ENCODE data around the gene CEND1. TPM values are rescaled to one million over a fixed set of nuclear protein-coding genes. Genes with fewer than 3 reads are reported as not detected.

CEND1 gene
- total RNA-seq, 2 experiments from 2014 or later: 0.68 to 1.1 TPM

DNA sequence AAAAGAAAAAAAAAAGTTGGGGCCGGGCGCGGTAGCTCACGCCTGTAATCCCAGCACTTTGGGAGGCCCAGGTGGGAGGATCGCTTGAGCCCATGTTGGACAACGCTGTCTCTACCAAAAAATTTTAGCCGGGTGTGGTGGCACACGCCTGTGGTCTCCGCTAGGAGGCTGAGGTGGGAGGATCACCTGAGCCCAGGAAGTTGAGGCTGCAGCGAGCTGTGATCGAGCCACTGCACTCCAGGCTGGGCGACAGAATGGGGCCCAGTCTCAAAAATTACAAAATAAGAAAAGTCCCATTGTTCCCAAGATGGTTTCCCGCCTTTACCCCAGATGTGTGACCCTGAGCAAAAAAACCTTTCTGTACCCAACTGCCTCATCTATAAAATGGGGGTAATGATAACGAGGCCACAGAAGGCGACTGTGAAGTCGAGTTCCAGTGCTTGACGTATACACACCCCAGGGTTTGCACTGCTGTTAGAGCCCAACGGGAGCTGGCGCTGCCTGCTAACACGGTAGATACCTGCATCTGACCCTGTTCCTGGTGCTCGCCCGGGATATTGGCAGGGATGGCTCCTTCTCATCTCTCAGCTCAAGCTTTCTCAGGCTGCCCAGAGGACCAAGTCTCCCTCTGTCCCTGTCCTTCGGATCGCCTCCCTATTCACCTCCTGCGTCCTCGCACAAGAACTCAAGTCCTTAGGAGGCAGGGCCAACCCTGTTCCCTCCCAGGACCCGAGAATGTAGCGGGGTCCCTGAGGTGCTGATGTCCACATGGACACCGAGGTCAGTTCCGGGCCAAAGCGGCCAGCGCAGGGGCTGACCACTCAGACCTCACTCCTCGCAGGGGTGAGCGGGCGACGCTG is 18.8 kb upstream of the CEND1 start:
- peaks cover 35% of the 10 kb centered on the region for H3K4me1 Mint-ChIP-seq (ENCODE audit: low read depth)
- H3K4me3 Mint-ChIP-seq: peak overlapping the region; percentile 92
- no peaks in the 10 kb centered on the region for H3K27me3 Mint-ChIP-seq
- no peaks in the 10 kb centered on the region for H3K9me3 Mint-ChIP-seq
- DNase-seq: peak; percentile 80
- H3K36me3 Mint-ChIP-seq: peaks cover 32% of the 10 kb centered on the region
- intact Hi-C loops (cut with micrococcal nuclease): loop anchor here (1.0 kb wide), 2 partner anchors 11 to 12 kb away; no protein-coding TSS in a partner anchor
- CTCF ChIA-PET: interaction anchor here (0.6 to 1.5 kb wide), 6 partner anchors 10 to 52 kb away, joined by 3 to 7 read pairs (median 4); partner anchors contain the start of gene PNPLA2
- H3K27ac Mint-ChIP-seq: peak overlapping the region; percentile 99
- POLR2A ChIA-PET: interaction anchor here (0.9 to 2.2 kb wide), 8 partner anchors 8 to 233 kb away, joined by 3 to 14 read pairs (median 4); partner anchors contain the start of genes CEND1, PHRF1, PNPLA2 and POLR2L

DNA sequence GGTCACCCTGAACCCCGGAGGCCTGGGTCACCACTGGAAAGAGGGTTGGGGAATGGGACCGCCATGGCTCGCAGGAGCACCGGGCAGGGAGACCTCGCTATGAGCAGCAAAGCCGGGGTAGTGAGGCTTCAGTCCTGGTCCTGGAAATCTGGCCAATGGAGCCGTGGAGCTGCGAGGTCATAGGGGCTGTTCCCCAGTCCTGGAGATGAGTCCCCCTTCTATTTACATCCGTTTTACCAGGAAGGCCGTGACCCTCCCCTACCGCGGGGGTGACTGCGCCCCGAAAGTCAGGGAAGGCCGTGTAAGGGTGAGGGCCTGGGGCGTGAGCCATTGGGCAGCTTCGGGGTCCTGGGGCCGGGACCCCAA is 14.7 kb upstream of the CEND1 start:
- no peak for DNase-seq
- Mint-ChIP-seq H3K4me1 (ENCODE audit: low read depth) (peaks cover 17% of the 10 kb centered on the region), H3K27me3 (no peaks in the 10 kb centered on the region), H3K27ac (peak overlapping the region; percentile 74), H3K9me3 (no peaks in the 10 kb centered on the region), H3K36me3 (peaks cover 9% of the 10 kb centered on the region), H3K4me3 (peak overlapping the region; percentile 82)
- intact Hi-C loops (cut with micrococcal nuclease): no loop called here
- ChIA-PET CTCF (interaction anchor here (1.0 to 1.1 kb wide), 2 partner anchors 9 to 15 kb away, joined by 4 to 6 read pairs; no protein-coding TSS in a partner anchor), POLR2A (interaction anchor here (1.5 kb wide), 1 partner anchor 15 kb away, joined by 5 read pairs; the partner anchor contains the start of gene CEND1)

DNA sequence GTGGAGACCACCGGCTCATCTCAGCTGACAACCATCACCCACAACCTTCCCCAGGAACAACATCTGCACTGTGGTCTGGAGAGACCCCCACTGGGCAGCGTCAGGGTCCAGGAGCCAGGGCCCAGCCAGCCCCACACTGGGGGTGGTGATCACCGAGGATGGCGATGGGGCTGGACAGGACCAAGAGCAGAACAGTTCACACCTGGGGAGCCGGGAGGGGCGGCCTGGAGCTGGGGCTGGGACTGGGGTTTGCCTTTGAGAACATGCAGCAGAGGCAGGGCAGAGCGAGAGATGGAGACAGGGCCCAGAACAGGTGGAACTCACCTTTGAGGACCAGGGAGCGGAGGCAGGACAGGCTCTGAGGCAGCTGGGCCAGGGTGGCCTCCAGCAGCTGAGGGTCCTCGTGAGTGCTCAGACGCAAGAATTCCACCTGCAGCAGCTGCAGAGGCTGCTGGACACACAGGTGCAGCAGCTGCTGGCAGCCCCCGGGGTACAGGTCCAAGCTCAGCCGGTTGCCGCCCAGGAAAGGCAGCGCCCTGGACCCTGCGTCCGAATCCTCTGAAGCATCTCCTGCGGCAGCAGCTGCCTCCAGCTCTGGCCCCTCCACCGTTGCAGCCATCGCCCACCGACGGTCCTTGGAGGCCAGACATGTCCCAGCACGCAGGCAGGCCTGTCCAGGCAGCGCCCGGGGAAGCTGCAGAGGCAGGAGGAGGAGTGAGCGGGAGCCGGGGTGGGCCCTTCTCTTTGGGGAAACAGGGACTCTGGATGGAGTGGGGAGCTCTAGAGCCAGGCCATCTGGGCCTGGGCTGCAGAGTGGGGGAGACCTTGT is 14.1 kb upstream of the CEND1 start:
- no peak for DNase-seq
- peaks cover 9% of the 10 kb centered on the region for H3K36me3 Mint-ChIP-seq
- H3K9me3 Mint-ChIP-seq: no peaks in the 10 kb centered on the region
- peak overlapping the region; percentile 74 for H3K27ac Mint-ChIP-seq
- no peaks in the 10 kb centered on the region for H3K27me3 Mint-ChIP-seq
- POLR2A ChIA-PET: interaction anchor here (0.5 to 1.5 kb wide), 2 partner anchors 14 to 127 kb away, joined by 3 to 5 read pairs; partner anchors contain the start of gene CEND1
- CTCF ChIA-PET: interaction anchor here (1.0 to 1.1 kb wide), 2 partner anchors 8 to 15 kb away, joined by 4 to 6 read pairs; no protein-coding TSS in a partner anchor
- peaks cover 17% of the 10 kb centered on the region for H3K4me1 Mint-ChIP-seq (ENCODE audit: low read depth)
- peak overlapping the region; percentile 82 for H3K4me3 Mint-ChIP-seq
- intact Hi-C loops (cut with micrococcal nuclease): no loop called here

DNA sequence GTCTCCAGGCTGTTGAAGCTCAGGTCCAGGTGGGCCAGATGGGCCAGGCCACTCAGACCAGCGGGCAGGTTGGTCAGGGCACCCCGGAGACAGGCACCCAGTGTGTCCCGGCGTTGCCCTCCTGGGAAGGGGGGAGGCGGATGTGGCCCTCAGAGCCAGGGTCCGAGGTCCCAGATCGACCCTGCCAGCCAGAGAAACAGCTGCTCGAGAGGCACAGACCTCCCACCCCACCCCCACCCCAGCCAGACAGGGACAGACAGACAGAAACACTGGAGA is 13.5 kb upstream of the CEND1 start:
- POLR2A ChIA-PET: interaction anchor here (0.6 to 1.5 kb wide), 2 partner anchors 14 to 55 kb away, joined by 3 to 5 read pairs; partner anchors contain the start of gene CEND1
- no peaks in the 10 kb centered on the region for H3K27me3 Mint-ChIP-seq
- no peaks in the 10 kb centered on the region for H3K9me3 Mint-ChIP-seq
- H3K36me3 Mint-ChIP-seq: peaks cover 9% of the 10 kb centered on the region
- intact Hi-C loops (cut with micrococcal nuclease): no loop called here
- peaks cover 17% of the 10 kb centered on the region for H3K4me1 Mint-ChIP-seq (ENCODE audit: low read depth)
- DNase-seq: no peak
- peak overlapping the region; percentile 82 for H3K4me3 Mint-ChIP-seq
- H3K27ac Mint-ChIP-seq: no peak overlapping the region
- CTCF ChIA-PET: no interaction called here

DNA sequence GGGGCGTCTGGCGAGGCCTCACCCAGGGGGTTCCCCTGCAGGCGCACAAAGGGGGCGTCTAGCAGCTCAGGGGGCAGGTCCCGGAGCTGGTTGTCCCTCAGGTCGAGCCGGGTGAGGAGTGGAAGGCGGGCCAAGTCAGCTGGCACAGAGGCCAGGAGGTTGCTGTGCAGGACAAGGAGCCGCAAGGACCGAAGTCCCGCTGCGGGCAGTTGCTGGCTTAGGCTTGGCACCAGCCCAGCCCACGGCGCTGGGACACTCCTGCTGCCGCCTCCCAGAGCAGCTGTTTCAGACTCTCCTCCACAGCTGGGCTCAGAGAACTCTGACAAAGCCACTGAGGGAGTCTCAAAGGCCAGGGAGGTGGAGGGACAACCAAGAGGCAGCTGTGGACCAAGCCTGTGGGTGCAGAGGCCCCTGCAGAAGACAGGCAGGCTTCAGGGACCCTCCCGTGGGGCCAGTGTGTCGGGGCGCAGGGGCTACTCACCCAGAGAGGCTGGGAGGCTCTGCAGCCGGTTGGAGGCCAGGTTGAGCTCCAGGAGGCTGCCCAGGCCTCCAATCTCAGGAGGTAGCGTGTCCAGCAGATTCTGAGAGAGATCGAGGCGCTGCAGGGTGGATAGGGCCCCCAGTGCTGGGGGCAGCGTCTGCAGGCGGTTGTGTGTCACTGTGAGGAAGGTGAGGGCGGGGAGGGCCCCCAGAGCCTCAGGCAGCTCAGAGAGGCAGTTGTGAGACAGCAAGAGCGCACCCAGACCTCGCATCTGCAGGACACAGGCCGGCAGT is 13.0 kb upstream of the CEND1 start:
- ChIA-PET CTCF (no interaction called here), POLR2A (interaction anchor here (0.6 to 1.1 kb wide), 3 partner anchors 10 to 55 kb away, joined by 3 read pairs; no protein-coding TSS in a partner anchor)
- peaks cover 8% of the 10 kb centered on the region for H3K36me3 Mint-ChIP-seq
- H3K27me3 Mint-ChIP-seq: no peaks in the 10 kb centered on the region
- intact Hi-C loops (cut with micrococcal nuclease): no loop called here
- no peaks in the 10 kb centered on the region for H3K9me3 Mint-ChIP-seq
- peak overlapping the region; percentile 23 for H3K4me3 Mint-ChIP-seq
- DNase-seq: no peak
- peaks cover 15% of the 10 kb centered on the region for H3K4me1 Mint-ChIP-seq (ENCODE audit: low read depth)
- no peak overlapping the region for H3K27ac Mint-ChIP-seq

DNA sequence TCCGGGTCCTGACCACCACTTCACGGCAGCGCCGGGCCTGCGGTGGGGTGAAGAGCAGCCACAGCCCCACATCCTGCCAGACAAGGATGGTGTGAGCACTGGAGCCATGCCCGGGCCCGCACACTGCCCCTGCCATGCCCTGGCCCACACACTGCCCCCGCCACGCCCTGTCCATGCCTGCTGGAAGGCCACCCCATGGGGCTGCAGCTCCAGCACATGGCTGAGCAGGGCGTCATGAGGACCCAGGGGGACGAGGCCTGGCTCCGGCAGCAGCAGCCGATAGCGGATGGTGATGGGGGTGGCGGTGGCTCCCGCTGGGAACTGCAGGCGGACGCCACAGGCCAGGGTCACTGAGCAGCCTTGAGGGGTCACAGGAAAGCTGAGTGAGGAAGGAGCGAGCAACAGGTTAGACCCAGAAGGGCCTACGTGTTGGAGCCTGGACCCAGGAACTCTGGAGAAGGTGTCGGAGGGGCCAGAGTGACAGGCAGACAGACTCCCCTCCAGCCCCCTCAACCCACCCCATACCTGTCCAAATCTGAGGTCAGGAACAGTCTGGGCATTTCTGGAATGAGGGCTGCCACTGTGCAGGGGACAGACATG is 12.2 kb upstream of the CEND1 start:
- no peaks in the 10 kb centered on the region for H3K27me3 Mint-ChIP-seq
- POLR2A ChIA-PET: interaction anchor here (0.7 to 1.1 kb wide), 2 partner anchors 10 to 39 kb away, joined by 3 read pairs; no protein-coding TSS in a partner anchor
- H3K27ac Mint-ChIP-seq: no peak overlapping the region
- no peak for DNase-seq
- H3K4me3 Mint-ChIP-seq: no peak overlapping the region
- intact Hi-C loops (cut with micrococcal nuclease): no loop called here
- H3K9me3 Mint-ChIP-seq: no peaks in the 10 kb centered on the region
- H3K36me3 Mint-ChIP-seq: peaks cover 6% of the 10 kb centered on the region
- CTCF ChIA-PET: no interaction called here
- peaks cover 13% of the 10 kb centered on the region for H3K4me1 Mint-ChIP-seq (ENCODE audit: low read depth)

DNA sequence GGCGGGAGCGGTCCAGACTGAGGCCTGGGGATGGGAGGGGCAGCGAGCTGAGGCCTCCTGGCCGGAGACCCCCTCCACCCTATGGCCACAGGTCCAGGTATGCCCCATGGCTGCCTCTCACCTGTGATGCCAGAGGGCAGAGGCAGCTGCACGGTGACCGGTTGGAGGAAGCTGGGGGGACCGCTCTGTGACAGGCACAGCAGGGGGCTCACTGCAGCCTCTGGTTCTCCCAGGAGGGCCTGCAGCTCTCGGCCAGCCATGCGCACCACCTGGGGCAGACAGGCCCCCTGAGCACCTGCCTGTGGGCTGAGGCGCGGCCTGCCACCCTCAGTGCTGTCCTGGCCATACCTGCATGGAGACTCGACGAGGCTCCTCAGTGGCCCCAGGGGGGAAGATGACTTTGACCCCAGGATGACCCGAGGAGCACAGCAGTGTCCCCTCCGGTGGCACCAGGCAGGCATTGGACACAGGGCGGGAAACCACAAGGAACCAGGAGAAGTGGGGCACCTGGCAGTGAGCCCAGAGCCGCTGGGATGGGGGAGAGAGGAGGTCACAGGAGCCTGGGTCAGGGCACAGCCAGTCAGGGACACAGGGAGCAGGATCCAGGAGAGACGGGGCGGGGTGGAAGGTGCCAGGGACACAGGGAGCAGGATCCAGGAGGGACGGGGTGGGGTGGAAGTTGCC is 11.3 kb upstream of the CEND1 start:
- no peak overlapping the region for H3K27ac Mint-ChIP-seq

DNA sequence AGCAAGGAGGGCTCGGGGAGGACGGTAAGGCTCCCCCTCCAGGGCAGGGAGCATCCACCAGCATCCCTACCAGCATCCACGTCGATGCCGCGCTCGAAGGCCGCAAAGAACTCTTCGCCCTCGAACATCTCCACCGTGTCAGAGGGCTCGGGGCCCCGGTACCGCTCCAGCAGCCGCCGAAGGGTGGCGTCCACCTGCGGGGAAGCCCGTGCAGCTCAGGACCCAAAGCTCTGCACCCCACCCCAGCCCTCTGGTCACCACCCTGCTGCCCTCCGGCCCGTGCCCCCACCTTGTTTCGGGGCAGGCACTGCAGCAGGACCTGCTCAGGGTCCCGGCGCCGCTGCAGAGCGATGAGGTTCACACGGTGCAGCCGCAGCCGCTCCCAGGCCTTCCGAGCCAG is 10.6 kb upstream of the CEND1 start:
- POLR2A ChIA-PET: interaction anchor here (1.2 kb wide), 1 partner anchor 9 kb away, joined by 5 read pairs; the partner anchor contains the start of gene RPLP2
- Mint-ChIP-seq H3K4me3 (no peak overlapping the region), H3K27ac (no peak overlapping the region), H3K4me1 (ENCODE audit: low read depth) (peaks cover 19% of the 10 kb centered on the region), H3K9me3 (no peaks in the 10 kb centered on the region), H3K36me3 (peaks cover 6% of the 10 kb centered on the region), H3K27me3 (no peaks in the 10 kb centered on the region)
- CTCF ChIA-PET: no interaction called here
- no peak for DNase-seq
- intact Hi-C loops (cut with micrococcal nuclease): no loop called here

More for the DNA sequence above, 11.3 kb upstream of the CEND1 start:
- CTCF ChIA-PET: no interaction called here
- H3K9me3 Mint-ChIP-seq: no peaks in the 10 kb centered on the region
- DNase-seq: no peak
- intact Hi-C loops (cut with micrococcal nuclease): no loop called here
- H3K4me1 Mint-ChIP-seq (ENCODE audit: low read depth): peaks cover 18% of the 10 kb centered on the region
- H3K4me3 Mint-ChIP-seq: no peak overlapping the region
- peaks cover 6% of the 10 kb centered on the region for H3K36me3 Mint-ChIP-seq
- POLR2A ChIA-PET: interaction anchor here (1.2 kb wide), 1 partner anchor 8 kb away, joined by 5 read pairs; the partner anchor contains the start of gene RPLP2
- no peaks in the 10 kb centered on the region for H3K27me3 Mint-ChIP-seq

DNA sequence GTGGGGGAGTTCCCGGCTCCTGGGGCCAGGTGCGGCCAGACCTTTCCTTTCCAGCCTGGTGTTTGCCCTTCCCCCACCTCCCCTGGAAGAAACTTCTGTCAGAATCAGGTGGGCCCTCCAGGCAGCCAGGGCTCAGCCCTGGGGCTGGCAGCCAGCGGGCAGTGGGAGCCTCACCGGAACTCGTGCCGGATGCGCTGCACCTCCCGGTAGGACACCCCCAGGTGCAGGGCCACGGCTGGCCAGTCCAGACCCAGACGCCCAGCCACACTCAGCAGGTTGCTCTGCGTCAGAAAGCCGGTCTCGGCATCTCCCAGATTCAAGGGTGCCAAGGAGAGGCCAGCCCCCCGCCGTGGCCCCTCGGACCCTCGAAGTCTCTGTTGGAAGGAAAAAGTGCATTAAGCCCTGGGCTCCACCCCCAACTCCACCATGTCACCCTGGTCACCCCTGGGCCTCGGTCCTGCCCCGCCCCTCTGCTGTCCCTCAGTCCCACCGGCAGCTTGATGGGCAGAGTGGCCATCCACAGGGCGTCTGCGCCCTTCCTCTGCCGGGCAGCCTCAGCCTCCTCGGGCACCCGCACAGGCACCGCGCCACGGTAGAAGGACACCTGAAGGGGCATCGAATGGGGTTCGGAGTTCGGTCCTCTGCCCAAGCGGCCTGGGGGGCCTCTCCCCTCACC is 9.9 kb upstream of the CEND1 start:
- ChIA-PET CTCF (interaction anchor here (0.9 to 1.2 kb wide), 2 partner anchors 9 to 22 kb away, joined by 4 to 7 read pairs; partner anchors contain the start of gene RPLP2), POLR2A (interaction anchor here (1.2 kb wide), 1 partner anchor 10 kb away, joined by 5 read pairs; the partner anchor contains the start of gene RPLP2)
- intact Hi-C loops (cut with micrococcal nuclease): loop anchor here (5.0 to 10.0 kb wide), 3 partner anchors 182 to 385 kb away; partner anchors contain the start of genes IRF7 and SIGIRR
- Mint-ChIP-seq H3K27ac (no peak overlapping the region), H3K27me3 (no peaks in the 10 kb centered on the region), H3K4me3 (no peak overlapping the region), H3K36me3 (peaks cover 7% of the 10 kb centered on the region), H3K9me3 (no peaks in the 10 kb centered on the region), H3K4me1 (ENCODE audit: low read depth) (peaks cover 25% of the 10 kb centered on the region)
- no peak for DNase-seq

DNA sequence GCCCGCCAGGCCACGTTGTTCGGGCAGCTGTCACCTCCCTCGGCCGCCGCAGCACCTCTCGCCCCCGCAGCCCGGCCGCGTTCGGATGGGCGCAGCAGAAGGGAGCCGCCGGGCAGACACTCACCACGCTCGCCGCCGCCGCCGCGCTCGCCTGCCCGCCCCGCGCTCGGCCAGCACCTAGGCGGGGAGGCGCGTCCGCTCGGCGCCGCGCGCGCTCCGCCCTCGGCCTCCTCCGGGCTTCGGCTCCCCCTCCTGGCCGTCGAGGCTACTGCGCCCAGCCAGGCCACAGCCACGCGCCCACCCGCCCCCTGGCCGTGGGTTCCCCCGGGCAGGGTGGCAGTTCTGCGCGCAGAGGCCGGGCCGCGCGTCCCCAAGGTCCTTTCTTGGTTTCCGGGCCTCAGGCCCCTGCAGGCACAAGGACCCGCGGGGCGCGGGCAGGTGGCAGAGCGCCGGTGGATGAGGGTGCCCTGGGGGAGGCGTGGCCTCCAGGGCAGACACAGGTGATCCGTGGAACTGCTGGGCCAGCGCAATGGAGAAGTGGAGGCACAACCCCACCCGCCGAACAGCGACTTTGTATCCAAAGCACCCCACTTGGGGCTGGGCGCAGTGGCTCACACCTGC is 8.3 kb upstream of the CEND1 start, which contains the start of gene SLC25A22:
TSS of gene SLC25A22 (minus strand) at position 189 of the 621 bp plus-strand sequence. CDS start 3,275 bp downstream, outside the sequence.
- H3K36me3 Mint-ChIP-seq: peaks cover 12% of the 10 kb centered on the region
- ChIA-PET POLR2A (no interaction called here), CTCF (interaction anchor here (1.2 kb wide), 1 partner anchor 11 kb away, joined by 7 read pairs; the partner anchor contains the start of gene RPLP2)
- peak within 1 kb of the TSS; percentile 76 for H3K27ac Mint-ChIP-seq
- peak within 1 kb of the TSS; percentile 81 for H3K4me3 Mint-ChIP-seq
- peaks cover 19% of the 10 kb centered on the region for H3K4me1 Mint-ChIP-seq (ENCODE audit: low read depth)
- no peaks in the 10 kb centered on the region for H3K27me3 Mint-ChIP-seq
- intact Hi-C loops (cut with micrococcal nuclease): loop anchor here (5.0 to 10.0 kb wide), 3 partner anchors 181 to 383 kb away; partner anchors contain the start of genes IRF7 and SIGIRR
- H3K9me3 Mint-ChIP-seq: no peaks in the 10 kb centered on the region
- peak; percentile 88 for DNase-seq

Data from activated CD4-positive, alpha-beta memory T cell treated with anti-CD3 and anti-CD28 coated beads for 36 hours (primary cell).